ENCODE data around the gene BFAR. TPM values are rescaled to one million over a fixed set of nuclear protein-coding genes. Genes with fewer than 3 reads are reported as not detected.
"Not testable (repeated sequence)": the region's sequence is repeated elsewhere in the genome, so short reads cannot be mapped to it uniquely, and the experiment has no call there.

Gene BFAR
- total and polyA plus RNA-seq, 5 donors from 2014 or later, result 48.0 to 52.8 (median 51.0) TPM

GRCh38 chr16:14702672-14703071, 69.9 kb downstream of the BFAR start:
- H3K4me3 Mint-ChIP-seq; H3K4me1 ChIP-seq (ENCODE audit: control insufficient read depth, insufficient read depth, low read length, poor library complexity, severe bottlenecking); H3K27me3 Mint-ChIP-seq; DNase-seq; H3K27me3 ChIP-seq (ENCODE audit: control insufficient read depth, insufficient read depth, low read length); H3K9me3 ChIP-seq (ENCODE audit: control insufficient read depth in 2 of 2, low read length in 2 of 2); H3K27ac Mint-ChIP-seq; H3K4me3 ChIP-seq (ENCODE audit: low read depth, low read length); H3K27ac ChIP-seq (ENCODE audit: insufficient read depth, low read length, poor library complexity, severe bottlenecking); H3K36me3 Mint-ChIP-seq; H3K36me3 ChIP-seq (ENCODE audit: control insufficient read depth, insufficient read depth, low read length); H3K4me1 Mint-ChIP-seq; H3K9me3 Mint-ChIP-seq: not testable (repeated sequence)
- peak in 1 of 2 donors; percentile 3 for ATAC-seq (ENCODE audit: low read depth in 2 of 2)

GRCh38 chr16:14703156-14704011, 70.6 kb downstream of the BFAR start, which contains the start of gene NPIPA3:
Gene NPIPA3 (plus strand): TSS chr16:14703411. CDS start chr16:14708944, 5,533 bp downstream.
- H3K27me3 Mint-ChIP-seq; H3K36me3 Mint-ChIP-seq; H3K9me3 ChIP-seq (ENCODE audit: control insufficient read depth in 2 of 2, low read length in 2 of 2); H3K4me1 ChIP-seq (ENCODE audit: control insufficient read depth, insufficient read depth, low read length, poor library complexity, severe bottlenecking); H3K9me3 Mint-ChIP-seq; H3K27ac ChIP-seq (ENCODE audit: insufficient read depth, low read length, poor library complexity, severe bottlenecking); H3K4me1 Mint-ChIP-seq; H3K4me3 ChIP-seq (ENCODE audit: low read depth, low read length); H3K27ac Mint-ChIP-seq; H3K27me3 ChIP-seq (ENCODE audit: control insufficient read depth, insufficient read depth, low read length); DNase-seq; H3K36me3 ChIP-seq (ENCODE audit: control insufficient read depth, insufficient read depth, low read length); H3K4me3 Mint-ChIP-seq: not testable (repeated sequence)
- ATAC-seq (ENCODE audit: low read depth in 2 of 2), result peak; percentile 99 to 100

Other genes starting within 250 kb of the BFAR start
- 36.2 TPM for gene PARN, start 2.7 kb upstream of the BFAR start, total RNA-seq
- gene PARN, start 2.7 kb upstream of the BFAR start, polyA plus RNA-seq, result 10 to 100 TPM; 41.6 to 50.9 (median 47.9) TPM
- not detected for gene PLA2G10, start 61.4 kb downstream of the BFAR start, total RNA-seq
- not detected for gene PLA2G10, start 61.4 kb downstream of the BFAR start, polyA plus RNA-seq
- 0.86 TPM for gene NPIPA3, start 70.5 kb downstream of the BFAR start, total RNA-seq
- gene NPIPA3, start 70.5 kb downstream of the BFAR start, polyA plus RNA-seq, result not detected
- gene NPIPA2, start 109.6 kb downstream of the BFAR start, total RNA-seq, result 0.86 TPM
- gene NPIPA2, start 109.6 kb downstream of the BFAR start, polyA plus RNA-seq, result not detected
- 44.5 TPM for gene NOMO1, start 200.8 kb downstream of the BFAR start, total RNA-seq
- gene NOMO1, start 200.8 kb downstream of the BFAR start, polyA plus RNA-seq, result 10 to 100 TPM; 17.4 to 37.5 (median 31.1) TPM